ENCODE results near the gene IP6K1. TPM values are rescaled to one million over a fixed set of nuclear protein-coding genes. Genes with fewer than 3 reads are reported as not detected.

IP6K1 gene
- total and polyA plus RNA-seq, 2 donors (not counting 1 experiment from before 2014, with no cell fraction given), result 27.8 to 77.8 TPM

DNA sequence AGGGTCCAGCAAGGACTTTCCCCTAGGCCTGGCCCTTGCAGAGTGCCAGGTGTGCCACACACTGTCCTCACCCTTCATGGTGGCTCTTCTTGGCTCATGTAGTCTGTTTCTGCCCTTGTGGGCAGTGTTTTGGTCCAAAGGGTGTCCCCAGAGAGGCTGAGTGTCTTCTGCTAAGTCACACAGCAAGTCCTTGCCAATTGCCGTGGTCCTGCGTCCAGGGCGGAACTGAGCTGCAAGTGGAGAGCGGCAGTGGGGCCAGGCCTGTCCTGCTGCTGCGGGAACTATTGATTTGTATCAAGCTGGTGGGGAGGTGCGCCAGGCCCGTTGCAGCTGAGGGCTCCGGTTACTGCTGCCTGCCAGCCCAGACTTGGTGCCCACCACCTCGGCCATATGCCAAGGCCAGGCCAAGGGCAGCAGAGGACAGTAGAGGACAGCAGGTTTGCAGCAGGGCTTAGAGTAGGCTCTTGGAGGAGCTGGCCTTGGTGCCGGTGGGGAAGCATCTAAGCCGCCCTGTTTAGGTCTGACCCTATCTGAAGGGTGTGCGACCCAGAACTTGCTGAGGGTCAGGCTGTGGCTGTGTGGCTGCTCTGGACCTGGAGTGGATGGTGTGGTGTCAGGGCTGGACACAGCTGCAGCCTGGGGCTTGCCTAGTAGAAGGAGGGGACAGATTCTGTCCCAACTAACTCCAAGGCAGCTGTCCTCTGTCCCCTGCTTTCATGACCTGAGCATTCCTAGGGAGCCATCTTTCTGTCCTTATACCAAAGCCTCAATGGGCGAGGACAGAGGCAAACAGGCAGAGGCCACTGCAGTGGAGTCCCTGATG, 71.4 kb downstream of the IP6K1 start:
- POLR2A ChIA-PET, result interaction anchor here (1.0 kb wide), 1 partner anchor 10 kb away, joined by 5 read pairs; the partner anchor contains the start of gene GMPPB

More for the DNA sequence above, 71.4 kb downstream of the IP6K1 start:
- Histone ChIP-seq H3K79me2 (ENCODE audit: control insufficient read depth, insufficient read depth, low read length) (peaks cover 4% of the 10 kb centered on the region), H3K4me2 (replicated peaks; ENCODE audit: low read depth, low read length, poor library complexity, severe bottlenecking) (no peak overlapping the region), H3K27me3 (replicated peaks in 1 of 4; ENCODE audit: control extremely low read depth in 1 of 4, control insufficient read depth in 3 of 4, insufficient read depth in 4 of 4, low read length in 3 of 4) (no peaks in the 10 kb centered on the region), H3K4me1 (ENCODE audit: control insufficient read depth in 2 of 2, insufficient read depth in 2 of 2, low read length in 2 of 2) (peaks cover 6 to 24% of the 10 kb centered on the region in 2 donors), H3K27ac (ENCODE audit: low read length in 2 of 2) (no peak overlapping the region), H2AFZ (ENCODE audit: insufficient read depth, low read depth, low read length, poor library complexity, severe bottlenecking) (no peak overlapping the region), H3K36me3 (replicated peaks in 1 of 2; ENCODE audit: control extremely low read depth in 1 of 2, control insufficient read depth in 1 of 2, extremely low read depth in 1 of 2, insufficient read depth in 2 of 2, low read length in 1 of 2) (peaks cover 0 to 5% of the 10 kb centered on the region in 2 experiments), H3K9ac (ENCODE audit: low read length) (no peak overlapping the region), H4K20me1 (ENCODE audit: control insufficient read depth, insufficient read depth, low read length, poor library complexity, severe bottlenecking) (no peaks in the 10 kb centered on the region), H3K4me3 (ENCODE audit: control extremely low read depth in 1 of 5, extremely low read depth in 1 of 5, insufficient read depth in 1 of 5, low read depth in 2 of 5, low read length in 4 of 5) (no peak overlapping the region), H3K9me3 (ENCODE audit: control extremely low read depth in 1 of 3, control insufficient read depth in 2 of 3, insufficient read depth in 1 of 3, low read length in 2 of 3) (no peaks in the 10 kb centered on the region)
- ATAC-seq (ENCODE audit: low read depth) (no peak), DNase-seq (no peak)
- H3K4me1 Mint-ChIP-seq, result peaks cover 18% of the 10 kb centered on the region
- no peak overlapping the region for H3K4me3 Mint-ChIP-seq
- intact Hi-C loops (cut with micrococcal nuclease), result no loop called here
- H3K27ac Mint-ChIP-seq, result no peak overlapping the region
- 95% methylated on average over 13 of the region's 13 CpGs for WGBS (ENCODE audit: insufficient coverage)
- TF ChIP-seq, protein P1, sequence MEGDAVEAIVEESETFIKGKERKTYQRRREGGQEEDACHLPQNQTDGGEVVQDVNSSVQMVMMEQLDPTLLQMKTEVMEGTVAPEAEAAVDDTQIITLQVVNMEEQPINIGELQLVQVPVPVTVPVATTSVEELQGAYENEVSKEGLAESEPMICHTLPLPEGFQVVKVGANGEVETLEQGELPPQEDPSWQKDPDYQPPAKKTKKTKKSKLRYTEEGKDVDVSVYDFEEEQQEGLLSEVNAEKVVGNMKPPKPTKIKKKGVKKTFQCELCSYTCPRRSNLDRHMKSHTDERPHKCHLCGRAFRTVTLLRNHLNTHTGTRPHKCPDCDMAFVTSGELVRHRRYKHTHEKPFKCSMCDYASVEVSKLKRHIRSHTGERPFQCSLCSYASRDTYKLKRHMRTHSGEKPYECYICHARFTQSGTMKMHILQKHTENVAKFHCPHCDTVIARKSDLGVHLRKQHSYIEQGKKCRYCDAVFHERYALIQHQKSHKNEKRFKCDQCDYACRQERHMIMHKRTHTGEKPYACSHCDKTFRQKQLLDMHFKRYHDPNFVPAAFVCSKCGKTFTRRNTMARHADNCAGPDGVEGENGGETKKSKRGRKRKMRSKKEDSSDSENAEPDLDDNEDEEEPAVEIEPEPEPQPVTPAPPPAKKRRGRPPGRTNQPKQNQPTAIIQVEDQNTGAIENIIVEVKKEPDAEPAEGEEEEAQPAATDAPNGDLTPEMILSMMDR (IDR thresholded peaks at IDR 0.05), result no peak
- no peak for TF ChIP-seq EZH2 (IDR thresholded peaks at IDR 0.05; ENCODE audit: borderline replicate concordance, insufficient read depth, low read depth, low read length, poor library complexity, severe bottlenecking)
- CTCF ChIA-PET, result no interaction called here
- H3K9me3 Mint-ChIP-seq (ENCODE audit: insufficient read depth), result no peaks in the 10 kb centered on the region
- no peaks in the 10 kb centered on the region for H3K27me3 Mint-ChIP-seq
